Measurements from ENCODE around the gene KIF26B.

- TF ChIP-seq MAFK (IDR thresholded peaks at IDR 0.05; ENCODE audit: low read depth, low read length) (no peak), POLR2A (IDR thresholded peaks at IDR 0.05; ENCODE audit: low read depth, low read length) (no peak), CTCF (conservative IDR thresholded peaks at IDR 0.05; ENCODE audit: low read depth, low read length) (no peak), USF2 (IDR thresholded peaks at IDR 0.05; ENCODE audit: low read depth, low read length) (no peak), FOS (IDR thresholded peaks at IDR 0.05; ENCODE audit: low read depth, low read length) (no peak), MXI1 (IDR thresholded peaks at IDR 0.05; ENCODE audit: borderline replicate concordance, low read depth, low read length) (no peak), BHLHE40 (IDR thresholded peaks at IDR 0.05; ENCODE audit: low read depth, low read length) (no peak), MAZ (IDR thresholded peaks at IDR 0.05; ENCODE audit: borderline replicate concordance, low read depth, low read length) (no peak), RFX5 (IDR thresholded peaks at IDR 0.05; ENCODE audit: low read depth, low read length) (no peak), RAD21 (IDR thresholded peaks at IDR 0.05; ENCODE audit: low read length) (no peak), CEBPB (IDR thresholded peaks at IDR 0.05; ENCODE audit: low read depth, low read length) (no peak), SMC3 (IDR thresholded peaks at IDR 0.05; ENCODE audit: low read depth, low read length) (no peak), RCOR1 (IDR thresholded peaks at IDR 0.05; ENCODE audit: insufficient replicate concordance, low read length) (no peak), ELK1 (IDR thresholded peaks at IDR 0.05; ENCODE audit: borderline replicate concordance, low read depth, low read length) (no peak)
Observed at GRCh38 chr1:245436407-245436806, 281.6 kb downstream of the KIF26B start.

Data from IMR-90 (cell line).